GM19240 (cell line): ENCODE data around the gene ACAP1.
"Not testable (repeated sequence)": the region's sequence is repeated elsewhere in the genome, so short reads cannot be mapped to it uniquely, and the experiment has no call there.

Experiments
- DNase-seq: peaks from one replicate; pipeline ENCODE4 v3.0.0; 2011; ENCODE audit warnings: low spot score; ENCODE audit not compliant: insufficient read length

Gene ACAP1

GRCh38 chr17:7328840-7329373 lies 7.4 kb upstream of the ACAP1 start, which contains the start of gene NEURL4:
Gene NEURL4, minus strand, starts transcription at chr17:7329335. Its CDS starts 23 bp downstream, at chr17:7329312.
- DNase-seq: no peak

DNA sequence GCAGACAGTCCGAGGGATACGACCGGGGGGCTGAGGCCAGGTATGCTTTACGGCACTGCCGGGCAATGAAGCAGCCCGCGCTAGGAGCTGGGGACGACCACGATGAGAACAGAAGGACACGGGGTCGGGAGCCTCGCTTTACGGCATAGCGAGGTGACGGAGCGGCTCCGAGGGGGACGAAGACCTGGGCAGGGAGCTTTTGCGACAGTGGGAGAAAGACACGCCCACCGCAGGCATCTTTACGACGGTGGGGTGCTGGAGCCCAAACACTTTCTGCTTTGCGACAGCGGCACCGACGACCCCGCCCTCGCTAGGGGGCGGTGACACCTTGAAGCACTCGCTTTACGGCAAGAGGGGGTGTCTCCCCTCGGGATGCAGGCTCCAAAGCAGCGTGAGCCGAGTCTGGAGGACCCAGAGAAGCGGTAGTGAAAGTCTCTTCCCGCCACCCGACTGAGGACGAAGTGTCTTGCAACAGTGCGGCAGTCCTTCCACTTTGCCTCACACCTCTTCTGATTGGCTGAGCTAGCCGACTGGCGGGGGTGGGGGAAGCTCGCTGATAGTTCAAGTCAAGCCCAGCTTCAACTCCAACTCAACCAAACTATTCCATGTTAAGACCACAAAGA lies 6.8 kb upstream of the ACAP1 start:
- DNase-seq: peak; percentile 89

GRCh38 chr17:7329997-7330637 lies 6.2 kb upstream of the ACAP1 start:
- DNase-seq: peak; percentile 69

DNA sequence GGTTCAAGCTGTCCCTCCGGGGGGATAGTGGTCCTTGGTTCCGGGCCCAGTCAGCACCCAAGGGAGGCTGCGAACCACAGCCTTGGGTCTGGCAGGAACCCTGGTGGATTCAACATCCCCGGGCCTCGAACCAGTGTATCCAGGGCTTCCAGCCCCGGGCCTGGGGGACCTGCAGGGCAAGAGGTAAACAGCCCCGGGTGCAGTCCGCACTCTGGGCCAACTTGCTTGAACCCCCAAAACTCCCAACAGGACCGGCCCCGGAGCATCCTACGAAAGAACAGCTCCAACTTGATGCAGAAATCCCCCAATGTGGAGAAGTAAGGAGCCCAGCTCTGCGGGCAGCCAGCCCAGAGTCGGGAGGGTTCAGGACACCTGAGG lies 5.7 kb upstream of the ACAP1 start:
- no peak for DNase-seq

GRCh38 chr17:7332111-7332510 lies 4.2 kb upstream of the ACAP1 start:
- no peak for DNase-seq

- not testable (repeated sequence) for DNase-seq
Observed at GRCh38 chr17:7332600-7333069, 3.7 kb upstream of the ACAP1 start.

GRCh38 chr17:7334938-7335538 lies 1.3 kb upstream of the ACAP1 start:
- DNase-seq: no peak

GRCh38 chr17:7335765-7336164 lies 564 bp upstream of the ACAP1 start:
- DNase-seq: not testable (repeated sequence)

DNA sequence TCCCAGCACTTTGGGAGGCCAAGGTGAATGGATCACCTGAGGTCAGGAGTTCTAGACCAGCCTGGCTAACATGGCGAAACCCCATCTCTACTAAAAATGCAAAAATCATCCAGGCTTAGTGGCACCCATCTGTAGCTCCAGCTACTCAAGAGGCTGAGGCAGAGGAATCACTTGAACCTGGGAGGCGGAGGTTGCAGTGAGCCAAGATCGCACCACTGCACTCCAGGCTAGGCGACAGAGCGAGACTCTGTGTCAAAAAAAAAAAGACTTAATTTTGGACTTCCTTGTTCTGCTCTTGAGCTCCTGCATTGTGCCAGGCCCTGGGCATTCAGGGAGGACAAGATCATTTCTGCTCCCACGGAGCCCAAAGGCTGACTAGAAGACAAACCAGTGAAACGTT lies 1.3 kb downstream of the ACAP1 start:
- DNase-seq: not testable (repeated sequence)

DNA sequence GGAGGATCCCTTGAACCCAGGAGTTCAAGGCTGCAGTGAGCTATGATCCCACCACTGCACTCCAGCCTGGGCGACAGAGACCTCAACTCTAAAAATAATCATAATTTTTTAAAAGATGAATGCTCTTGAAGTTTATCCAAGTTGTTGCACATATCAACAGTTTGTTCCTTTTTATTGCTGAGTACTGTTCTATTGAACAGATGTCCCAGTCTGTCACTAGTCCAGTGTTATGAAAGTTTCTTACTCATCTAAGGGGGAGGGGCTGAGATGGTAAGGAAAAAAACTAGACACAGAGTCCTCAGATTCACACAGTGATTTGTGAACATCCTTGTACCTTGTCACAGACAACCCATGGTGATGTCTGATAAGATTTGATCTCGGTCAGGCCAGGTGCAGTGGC lies 3.9 kb downstream of the ACAP1 start:
- no peak for DNase-seq

GRCh38 chr17:7341842-7342241 lies 5.5 kb downstream of the ACAP1 start:
- no peak for DNase-seq

GRCh38 chr17:7343250-7343649 lies 6.9 kb downstream of the ACAP1 start:
- no peak for DNase-seq

DNA sequence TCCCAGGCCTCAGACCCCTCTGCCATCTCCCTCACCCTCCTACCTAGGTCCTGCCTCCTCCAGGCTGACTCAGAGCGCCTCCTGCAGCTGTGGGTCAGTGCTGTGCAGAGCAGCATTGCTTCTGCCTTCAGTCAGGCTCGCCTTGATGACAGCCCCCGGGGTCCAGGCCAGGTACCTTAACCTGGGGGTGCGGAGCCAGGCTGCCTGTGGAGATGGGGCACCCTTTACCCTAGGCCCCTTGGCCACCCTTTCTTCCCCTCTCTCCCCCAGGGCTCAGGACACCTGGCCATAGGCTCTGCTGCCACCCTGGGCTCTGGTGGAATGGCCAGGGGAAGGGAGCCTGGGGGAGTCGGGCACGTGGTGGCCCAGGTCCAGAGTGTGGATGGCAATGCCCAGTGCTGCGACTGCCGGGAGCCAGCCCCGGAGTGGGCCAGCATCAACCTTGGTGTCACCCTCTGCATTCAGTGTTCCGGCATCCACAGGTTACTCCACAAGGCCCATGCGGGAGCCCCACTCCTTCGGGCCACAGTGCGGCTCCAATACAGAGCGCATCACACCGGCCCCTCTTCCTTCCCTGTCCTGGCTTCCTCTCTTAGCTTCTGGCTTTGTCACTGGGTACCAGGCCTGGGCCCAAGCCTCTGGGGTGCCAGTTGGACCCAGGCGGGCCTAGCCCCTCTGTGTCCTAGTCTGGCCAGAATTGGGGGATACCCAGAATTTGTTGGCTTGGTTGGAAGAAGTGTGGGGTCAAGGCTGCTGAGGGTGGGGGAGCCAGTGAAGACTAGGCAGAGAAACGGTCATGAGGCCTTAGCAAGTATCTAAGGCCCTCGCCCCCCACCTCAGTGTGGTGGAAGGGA lies 10.7 kb downstream of the ACAP1 start:
- DNase-seq: no peak

DNA sequence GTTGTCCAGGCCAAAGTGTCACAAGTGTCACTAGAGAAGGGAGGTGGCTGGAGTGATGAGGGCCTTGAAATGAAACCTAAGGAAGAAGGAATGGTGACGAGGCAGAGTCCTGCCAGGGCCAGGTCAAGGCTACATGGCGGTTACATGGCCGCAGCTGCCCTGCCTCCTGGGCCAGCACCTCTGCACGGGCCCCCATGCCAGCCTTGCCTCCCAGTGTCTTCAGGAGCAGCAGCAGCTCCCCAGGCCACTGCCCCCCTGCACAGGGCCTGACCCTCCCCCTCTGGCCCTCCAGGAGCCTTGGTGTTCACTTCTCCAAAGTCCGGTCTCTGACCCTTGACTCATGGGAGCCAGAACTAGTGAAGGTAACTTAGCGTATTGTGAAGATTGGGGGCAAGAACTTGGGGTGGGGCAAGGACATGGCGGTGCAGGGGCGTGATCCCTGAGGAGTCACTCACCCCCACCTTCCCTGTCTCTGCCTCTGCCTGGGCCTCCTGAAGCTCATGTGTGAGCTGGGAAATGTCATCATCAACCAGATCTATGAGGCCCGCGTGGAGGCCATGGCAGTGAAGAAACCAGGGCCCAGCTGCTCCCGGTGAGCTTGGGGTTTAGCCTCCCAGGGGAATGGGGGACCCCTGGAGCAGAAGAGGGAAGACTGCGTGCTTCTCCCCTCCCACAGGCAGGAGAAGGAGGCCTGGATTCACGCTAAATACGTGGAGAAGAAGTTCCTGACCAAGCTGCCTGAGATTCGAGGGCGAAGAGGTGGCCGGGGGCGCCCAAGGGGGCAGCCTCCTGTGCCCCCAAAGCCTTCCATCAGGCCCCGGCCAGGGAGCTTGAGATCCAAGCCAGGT lies 11.5 kb downstream of the ACAP1 start:
- DNase-seq: no peak

DNA sequence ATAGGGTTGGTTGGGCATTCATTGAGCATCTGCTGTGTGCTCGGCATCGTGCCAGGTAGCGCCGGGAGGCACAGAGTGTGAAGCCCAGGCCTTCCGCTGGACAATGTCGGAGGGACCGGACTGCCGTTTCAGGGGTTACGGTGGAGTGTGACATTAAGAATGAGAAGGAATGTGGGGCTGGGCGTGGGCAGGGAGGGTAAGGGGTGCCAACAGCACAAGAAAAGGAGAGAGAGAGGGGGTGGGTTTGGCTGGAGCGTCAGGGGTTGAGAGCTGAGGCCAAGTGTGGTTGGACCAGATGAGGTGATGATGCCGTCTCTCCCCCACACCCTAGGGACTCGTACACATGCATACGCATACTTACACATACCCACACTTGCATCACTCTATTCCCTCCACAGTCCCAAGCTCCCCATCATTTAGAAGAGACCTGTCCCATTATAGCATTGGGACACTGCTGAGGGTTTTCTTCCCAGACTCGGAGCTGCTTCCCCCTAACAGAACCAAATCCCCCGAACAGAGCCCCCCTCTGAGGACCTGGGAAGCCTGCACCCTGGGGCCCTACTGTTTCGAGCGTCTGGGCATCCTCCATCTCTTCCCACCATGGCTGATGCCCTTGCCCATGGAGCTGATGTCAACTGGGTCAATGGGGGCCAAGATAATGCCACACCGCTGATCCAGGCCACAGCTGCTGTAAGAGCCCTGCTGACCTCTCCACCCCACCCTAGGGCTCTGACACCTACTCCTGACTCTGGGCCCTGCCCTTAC lies 12.3 kb downstream of the ACAP1 start:
- DNase-seq: no peak

DNA sequence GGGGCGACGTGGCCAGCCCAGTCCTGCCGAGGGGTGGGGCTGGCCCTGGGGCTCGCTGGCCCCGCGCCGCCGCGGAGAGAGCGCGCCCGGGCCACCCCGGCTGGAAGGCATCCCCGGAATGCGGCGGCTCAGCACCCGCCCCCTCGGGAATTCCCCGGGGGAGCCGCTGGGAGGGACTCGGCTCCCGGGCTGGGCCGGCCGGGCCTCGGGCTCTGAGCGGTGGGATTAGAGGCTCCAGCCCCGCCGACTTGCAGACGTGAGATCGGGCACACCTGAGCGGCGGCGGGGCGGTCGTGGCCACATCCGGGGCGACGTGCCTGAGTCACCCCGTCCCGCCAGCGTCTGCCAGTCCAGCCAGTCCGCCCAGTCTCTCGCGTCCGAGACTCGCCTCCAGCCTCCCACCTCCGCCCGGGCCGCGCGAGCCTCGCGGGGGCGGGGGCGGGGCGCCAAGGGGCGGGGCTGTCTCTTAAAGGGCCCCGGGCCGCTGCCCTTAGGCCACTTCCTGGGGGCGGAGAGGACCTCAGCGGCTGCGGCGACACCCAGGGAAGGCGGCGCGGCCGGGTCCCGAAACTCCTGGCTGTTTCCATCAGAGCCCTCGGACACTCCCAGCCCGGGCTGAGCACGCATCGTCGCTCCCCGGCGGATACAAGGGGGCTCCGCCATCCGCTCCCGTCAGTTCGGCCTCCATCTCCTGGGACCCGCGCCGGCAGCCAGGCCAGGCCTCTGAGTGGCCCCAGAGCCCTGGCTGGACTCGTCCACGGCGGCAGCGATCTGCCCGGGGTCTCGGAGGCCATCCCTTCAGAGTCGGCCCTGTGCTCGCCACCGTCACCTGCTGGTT lies 15.6 kb downstream of the ACAP1 start, which contains the start of gene KCTD11:
Gene KCTD11, plus strand, starts transcription at position 498 of the 838 bp plus-strand sequence.
- peak; percentile 89 for DNase-seq

DNA sequence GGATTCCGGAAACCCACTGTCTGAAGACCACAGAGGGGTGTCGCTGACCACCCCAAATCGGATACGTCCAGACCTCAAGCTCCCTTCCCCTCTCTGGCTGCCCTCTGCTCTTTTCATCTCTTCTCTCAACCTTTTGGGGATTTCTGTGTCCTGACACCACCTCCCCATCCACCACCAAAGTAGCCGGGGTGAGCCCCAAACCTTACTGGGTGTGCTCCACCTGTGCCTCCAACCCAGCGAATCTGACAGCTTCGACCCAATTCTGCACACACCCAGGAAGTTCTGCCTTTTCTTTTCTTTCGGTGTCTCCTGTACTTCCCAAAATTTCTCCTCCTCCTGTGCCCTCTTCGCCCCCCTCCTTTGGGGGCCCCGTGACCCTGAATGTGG lies 16.2 kb downstream of the ACAP1 start:
- DNase-seq: no peak

DNA sequence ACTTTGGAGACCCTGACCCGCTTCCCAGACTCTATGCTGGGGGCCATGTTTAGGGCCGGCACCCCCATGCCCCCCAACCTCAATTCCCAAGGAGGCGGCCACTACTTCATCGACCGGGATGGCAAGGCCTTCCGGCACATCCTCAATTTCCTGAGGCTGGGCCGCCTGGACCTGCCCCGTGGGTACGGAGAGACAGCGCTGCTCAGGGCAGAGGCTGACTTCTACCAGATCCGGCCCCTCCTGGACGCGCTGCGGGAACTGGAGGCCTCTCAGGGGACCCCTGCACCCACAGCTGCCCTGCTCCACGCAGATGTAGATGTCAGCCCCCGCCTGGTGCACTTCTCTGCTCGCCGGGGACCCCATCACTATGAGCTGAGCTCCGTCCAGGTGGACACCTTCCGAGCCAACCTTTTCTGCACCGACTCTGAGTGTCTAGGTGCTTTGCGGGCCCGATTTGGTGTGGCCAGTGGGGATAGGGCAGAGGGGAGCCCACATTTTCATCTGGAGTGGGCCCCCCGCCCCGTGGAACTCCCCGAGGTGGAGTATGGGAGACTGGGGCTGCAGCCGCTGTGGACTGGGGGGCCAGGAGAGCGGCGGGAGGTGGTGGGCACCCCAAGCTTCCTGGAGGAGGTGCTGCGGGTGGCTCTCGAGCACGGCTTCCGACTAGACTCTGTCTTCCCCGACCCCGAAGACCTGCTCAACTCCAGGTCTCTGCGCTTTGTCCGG lies 16.7 kb downstream of the ACAP1 start:
- DNase-seq: no peak
